Left lung (tissue), 10 donors: ENCODE results near the gene GGNBP2. TPM values are rescaled to one million over a fixed set of nuclear protein-coding genes. Genes with fewer than 3 reads are reported as not detected.

Source experiments
- ATAC-seq: fragments of 200-7000 bp; cut with Tn5 transposase; one replicate; pipeline ENCODE4 v1.9.1; 2020; ENCODE audit warnings: moderate library complexity
- DNase-seq, 4 donors: peaks; one replicate each; pipeline ENCODE4 v3.0.0-alpha.2; 2013 to 2020
- H3K27ac ChIP-seq, 2 donors: fragments of 200-600 bp; sonication (generic) in 1 of 2; one replicate each; pipeline versions ENCODE4 v1.5.0 to v1.8.0; 2020 to 2021
- H3K27me3 ChIP-seq, 2 donors: fragments of 200-600 bp; sonication (generic) in 1 of 2; one replicate each; pipeline versions ENCODE4 v1.5.0 to v1.8.0; 2020 to 2021
- H3K36me3 ChIP-seq, 2 donors: fragments of 200-600 bp; sonication (generic) in 1 of 2; one replicate each; pipeline versions ENCODE4 v1.5.0 to v1.8.0; 2020 to 2021
- H3K4me1 ChIP-seq, 2 donors: fragments of 200-600 bp; one replicate each; pipeline ENCODE4 v1.8.0; 2021
- H3K4me3 ChIP-seq, 2 donors: fragments of 200-600 bp; sonication (generic) in 1 of 2; one replicate each; pipeline versions ENCODE4 v1.5.0 to v1.8.0; 2020 to 2021; ENCODE audit warnings: mild to moderate bottlenecking in 1 of 2
- H3K9me3 ChIP-seq, 2 donors: fragments of 200-600 bp; sonication (generic) in 1 of 2; one replicate each; pipeline versions ENCODE4 v1.5.0 to v1.8.0; 2020 to 2021
- CTCF ChIP-seq, 2 donors: fragments of 200-600 bp; sonication (generic) in 1 of 2; IDR thresholded peaks; one replicate each; pipeline versions ENCODE4 v1.5.0 to v1.8.0; 2021; ENCODE audit warnings: antibody characterized with exemption in 2 of 2
- intact Hi-C, 2 donors: fragments of 100-400 bp; cut with DNase I; formaldehyde crosslinking; loops; one replicate each; pipeline versions ENCODE4 v1.11.2 to v1.14.2; 2022
- polyA plus RNA-seq, 6 donors: library from polyadenylated mRNA; unstranded; fragments of 120-200 nt; gene quantifications; one replicate each; pipeline ENCODE4 v1.2.1, GENCODE V29; 2013; ENCODE audit not compliant: insufficient read length in 6 of 6
- total RNA-seq, 2 donors: library from RNA; stranded (reverse); fragmentation: NEBNext Ultra II Directional; extraction: Animal tissue kit (Norgen Biotek cat#: 25700); gene quantifications; one replicate each; pipeline ENCODE4 v1.2.1, GENCODE V29; 2021
- donor health status: DM: no; HTN: yes; CAD: no.
- donor health status: DM: no; HTN: no; CAD: no.

GGNBP2 gene
- total and polyA plus RNA-seq, 8 donors, result 64.7 to 106 (median 94.0) TPM

GRCh38 chr17:36515837-36516236, 28.9 kb upstream of the GGNBP2 start:
- Histone ChIP-seq H3K4me3 (no peak overlapping the region), H3K4me1 (no peaks in the 10 kb centered on the region), H3K36me3 (peaks cover 0 to 72% of the 10 kb centered on the region in 2 donors), H3K9me3 (no peaks in the 10 kb centered on the region), H3K27me3 (no peaks in the 10 kb centered on the region), H3K27ac (no peak overlapping the region)
- DNase-seq (no peak), ATAC-seq (no peak)
- TF ChIP-seq CTCF (IDR thresholded peaks at IDR 0.05), result no peak
- intact Hi-C loops, result no loop called here

GRCh38 chr17:36523113-36523512, 21.6 kb upstream of the GGNBP2 start:
- no peak overlapping the region for H3K27ac ChIP-seq
- H3K4me1 ChIP-seq, result no peaks in the 10 kb centered on the region
- DNase-seq, result no peak
- peaks cover 0 to 77% of the 10 kb centered on the region in 2 donors for H3K36me3 ChIP-seq
- no peaks in the 10 kb centered on the region for H3K9me3 ChIP-seq
- no peak for TF ChIP-seq CTCF (IDR thresholded peaks at IDR 0.05)
- no peak for ATAC-seq
- no peaks in the 10 kb centered on the region for H3K27me3 ChIP-seq
- intact Hi-C loops, result no loop called here
- H3K4me3 ChIP-seq, result no peak overlapping the region

GRCh38 chr17:36524428-36524876, 20.3 kb upstream of the GGNBP2 start:
- DNase-seq (no peak), ATAC-seq (no peak)
- H3K4me1 ChIP-seq, result peaks cover 0 to 5% of the 10 kb centered on the region in 2 donors
- peaks cover 0 to 84% of the 10 kb centered on the region in 2 donors for H3K36me3 ChIP-seq
- H3K4me3 ChIP-seq, result no peak overlapping the region
- intact Hi-C loops, result no loop called here
- no peaks in the 10 kb centered on the region for H3K9me3 ChIP-seq
- H3K27ac ChIP-seq, result no peak overlapping the region
- no peaks in the 10 kb centered on the region for H3K27me3 ChIP-seq
- TF ChIP-seq CTCF (IDR thresholded peaks at IDR 0.05), result no peak

GRCh38 chr17:36525113-36525512, 19.6 kb upstream of the GGNBP2 start:
- Histone ChIP-seq H3K27ac (no peak overlapping the region), H3K36me3 (peaks cover 0 to 89% of the 10 kb centered on the region in 2 donors), H3K4me3 (no peak overlapping the region), H3K9me3 (no peaks in the 10 kb centered on the region), H3K27me3 (no peaks in the 10 kb centered on the region), H3K4me1 (peaks cover 0 to 5% of the 10 kb centered on the region in 2 donors)
- TF ChIP-seq CTCF (IDR thresholded peaks at IDR 0.05), result no peak
- ATAC-seq (no peak), DNase-seq (no peak)
- intact Hi-C loops, result no loop called here

- Histone ChIP-seq H3K4me3 (no peak overlapping the region), H3K9me3 (no peaks in the 10 kb centered on the region), H3K27ac (no peak overlapping the region), H3K36me3 (peaks cover 0 to 89% of the 10 kb centered on the region in 2 donors), H3K4me1 (peaks cover 0 to 5% of the 10 kb centered on the region in 2 donors), H3K27me3 (no peaks in the 10 kb centered on the region)
- intact Hi-C loops, result no loop called here
- no peak for ATAC-seq
- TF ChIP-seq CTCF (IDR thresholded peaks at IDR 0.05), result no peak
- DNase-seq, result no peak
These were observed 18.8 kb upstream of the GGNBP2 start for GRCh38 chr17:36525888-36526287.
